OCI-LY3 (cell line): Measurements from ENCODE around the gene FLII.

Experiments
- H2AFZ ChIP-seq: fragments of 200-600, 300-600 bp; shearing (Covaris generic); 2 replicates; pipeline ENCODE4 v1.6.0; 2014; ENCODE audit warnings: antibody characterized with exemption, low read depth, low read length
- H3K27ac ChIP-seq: fragments of 200-600, 300-600 bp; sonication (generic); 2 replicates; pipeline ENCODE4 v1.5.1; 2014; ENCODE audit warnings: mild to moderate bottlenecking, low read length, moderate library complexity, mixed read lengths
- H3K27me3 ChIP-seq: fragments of 200-600, 300-600 bp; sonication (generic); 2 replicates; pipeline ENCODE4 v1.6.1; 2014; ENCODE audit warnings: low read depth, low read length, mixed read lengths
- H3K36me3 ChIP-seq: fragments of 200-600, 300-600 bp; sonication (generic); replicated peaks from 2 replicates; pipeline ENCODE3; 2014; ENCODE audit warnings: low read depth, low read length, mixed read lengths
- H3K4me1 ChIP-seq: fragments of 300-600, 200-600 bp; sonication (generic); 2 replicates; pipeline ENCODE4 v1.6.1; 2014; ENCODE audit warnings: low read length, mixed read lengths
- H3K4me2 ChIP-seq: fragments of 200-600, 300-600 bp; sonication (generic); 2 replicates; pipeline ENCODE4 v1.6.1; 2014; ENCODE audit warnings: low read length, mixed read lengths
- H3K4me3 ChIP-seq: fragments of 300-600, 200-600 bp; sonication (generic); 2 replicates; pipeline ENCODE4 v1.5.1; 2014; ENCODE audit warnings: antibody characterized with exemption, mild to moderate bottlenecking, low read length, moderate library complexity
- H3K79me2 ChIP-seq: fragments of 300-600, 200-600 bp; shearing (Covaris generic); 2 replicates; pipeline ENCODE4 v1.6.1; 2014; ENCODE audit warnings: mild to moderate bottlenecking, low read length, mixed read lengths
- H3K9ac ChIP-seq: fragments of 300-600, 200-600 bp; shearing (Covaris generic); 2 replicates; pipeline ENCODE4 v1.6.0; 2014; ENCODE audit warnings: mild to moderate bottlenecking, low read length, moderate library complexity
- H3K9me3 ChIP-seq: fragments of 200-600, 300-600 bp; shearing (Covaris generic); 2 replicates; pipeline ENCODE4 v1.6.1; 2014; ENCODE audit warnings: low read length, mixed read lengths; ENCODE audit not compliant: insufficient read depth
- H4K20me1 ChIP-seq: fragments of 200-600, 300-600 bp; sonication (generic); 2 replicates; pipeline ENCODE4 v1.6.1; 2016; ENCODE audit warnings: low read length, mixed read lengths; ENCODE audit not compliant: insufficient read depth
- EZH2phosphoT487 ChIP-seq: fragments of 200-600 bp; shearing (Covaris generic); IDR thresholded peaks from 2 replicates; pipeline ENCODE4 v1.6.1; 2018; ENCODE audit warnings: antibody characterized with exemption, mixed run types, low read depth
- TF ChIP-seq, protein P1 (sequence below): fragments of 200-600, 300-600 bp; sonication (generic); IDR thresholded peaks from 2 replicates; pipeline ENCODE4 v1.5.1; 2014; ENCODE audit warnings: antibody characterized with exemption, low read length, low read depth

Gene FLII

DNA sequence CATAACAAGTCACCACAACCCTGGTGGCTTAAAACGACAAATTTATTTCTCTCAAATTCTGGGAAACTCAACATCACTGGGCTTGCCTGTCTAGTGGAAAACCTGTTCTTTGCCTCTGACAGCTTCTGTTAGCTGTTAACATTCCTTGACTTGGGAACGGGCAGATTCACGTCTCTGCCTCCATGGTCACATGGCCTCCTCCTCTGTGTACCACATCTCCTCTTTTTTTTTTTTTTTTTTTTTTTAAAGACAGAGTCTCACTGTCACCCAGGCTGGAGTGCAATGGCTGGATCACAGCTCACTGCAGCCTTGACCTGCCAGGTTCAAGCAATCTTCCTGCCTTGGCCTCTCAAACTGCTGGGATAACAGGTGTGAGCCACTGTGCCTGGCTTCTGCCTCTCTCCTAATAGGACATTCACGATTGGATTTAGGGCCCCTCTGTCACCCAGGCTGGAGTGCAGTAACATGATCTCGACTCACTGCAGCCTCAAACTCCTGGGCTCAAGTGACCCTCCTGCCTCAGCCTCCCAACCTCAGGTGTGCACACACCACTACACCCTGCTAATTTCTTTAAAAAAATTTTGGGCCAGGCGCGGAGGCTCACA lies 44.8 kb downstream of the FLII start:
- no peaks in the 10 kb centered on the region for H3K4me1 ChIP-seq
- no peak overlapping the region for H3K4me2 ChIP-seq
- no peaks in the 10 kb centered on the region for H3K79me2 ChIP-seq
- H3K27ac ChIP-seq: no peak overlapping the region
- no peaks in the 10 kb centered on the region for H3K27me3 ChIP-seq
- no peak overlapping the region for H2AFZ ChIP-seq
- H4K20me1 ChIP-seq: no peaks in the 10 kb centered on the region
- TF ChIP-seq, protein P1, sequence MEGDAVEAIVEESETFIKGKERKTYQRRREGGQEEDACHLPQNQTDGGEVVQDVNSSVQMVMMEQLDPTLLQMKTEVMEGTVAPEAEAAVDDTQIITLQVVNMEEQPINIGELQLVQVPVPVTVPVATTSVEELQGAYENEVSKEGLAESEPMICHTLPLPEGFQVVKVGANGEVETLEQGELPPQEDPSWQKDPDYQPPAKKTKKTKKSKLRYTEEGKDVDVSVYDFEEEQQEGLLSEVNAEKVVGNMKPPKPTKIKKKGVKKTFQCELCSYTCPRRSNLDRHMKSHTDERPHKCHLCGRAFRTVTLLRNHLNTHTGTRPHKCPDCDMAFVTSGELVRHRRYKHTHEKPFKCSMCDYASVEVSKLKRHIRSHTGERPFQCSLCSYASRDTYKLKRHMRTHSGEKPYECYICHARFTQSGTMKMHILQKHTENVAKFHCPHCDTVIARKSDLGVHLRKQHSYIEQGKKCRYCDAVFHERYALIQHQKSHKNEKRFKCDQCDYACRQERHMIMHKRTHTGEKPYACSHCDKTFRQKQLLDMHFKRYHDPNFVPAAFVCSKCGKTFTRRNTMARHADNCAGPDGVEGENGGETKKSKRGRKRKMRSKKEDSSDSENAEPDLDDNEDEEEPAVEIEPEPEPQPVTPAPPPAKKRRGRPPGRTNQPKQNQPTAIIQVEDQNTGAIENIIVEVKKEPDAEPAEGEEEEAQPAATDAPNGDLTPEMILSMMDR: no peak
- no peak for TF ChIP-seq EZH2phosphoT487
- no peaks in the 10 kb centered on the region for H3K9me3 ChIP-seq
- no peaks in the 10 kb centered on the region for H3K36me3 ChIP-seq
- H3K9ac ChIP-seq: no peak overlapping the region
- H3K4me3 ChIP-seq: no peak overlapping the region

DNA sequence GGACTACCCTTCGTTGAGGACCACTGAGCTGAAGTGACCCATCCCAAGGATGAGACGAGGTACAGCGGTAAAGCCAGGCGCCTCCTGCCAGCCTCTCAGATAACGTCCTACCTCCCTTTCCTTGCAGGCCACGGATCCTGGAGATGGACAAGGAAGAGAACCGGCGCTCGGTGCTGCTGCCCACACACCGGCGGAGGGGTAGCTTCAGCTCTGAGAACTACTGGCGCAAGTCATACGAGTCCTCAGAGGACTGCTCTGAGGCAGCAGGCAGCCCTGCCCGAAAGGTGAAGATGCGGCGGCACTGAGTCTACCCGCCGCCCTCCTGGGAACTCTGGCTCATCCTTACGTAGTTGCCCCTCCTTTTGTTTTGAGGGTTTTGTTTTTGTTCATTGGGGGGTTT lies 50.4 kb downstream of the FLII start:
- H4K20me1 ChIP-seq: no peaks in the 10 kb centered on the region
- no peak overlapping the region for H3K4me2 ChIP-seq
- no peak overlapping the region for H3K27ac ChIP-seq
- H3K9me3 ChIP-seq: no peaks in the 10 kb centered on the region
- H3K36me3 ChIP-seq: no peaks in the 10 kb centered on the region
- no peaks in the 10 kb centered on the region for H3K4me1 ChIP-seq
- H3K27me3 ChIP-seq: no peaks in the 10 kb centered on the region
- H3K4me3 ChIP-seq: no peak overlapping the region
- H3K79me2 ChIP-seq: no peaks in the 10 kb centered on the region
- TF ChIP-seq, protein P1: no peak
- TF ChIP-seq EZH2phosphoT487: no peak
- H3K9ac ChIP-seq: no peak overlapping the region
- H2AFZ ChIP-seq: no peak overlapping the region

DNA sequence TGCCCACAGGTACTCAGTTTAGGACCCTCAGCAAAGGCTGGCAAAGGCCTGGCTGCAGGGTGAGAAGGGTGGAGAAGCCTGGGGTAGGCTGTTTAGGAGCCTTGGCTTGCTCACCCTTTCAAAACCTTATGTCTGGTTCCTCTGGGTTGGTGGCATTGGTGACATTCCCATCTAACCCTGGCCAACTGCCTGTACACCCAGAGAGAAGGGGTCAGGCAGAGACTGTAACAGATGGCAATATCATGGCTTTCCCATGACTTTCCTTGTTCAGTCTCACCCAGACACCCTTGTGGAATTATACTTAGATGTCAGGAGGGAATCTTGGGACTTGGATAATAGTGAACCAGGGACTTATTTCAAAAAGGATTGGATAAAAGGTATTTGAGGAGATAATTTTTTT lies 51.6 kb downstream of the FLII start:
- Histone ChIP-seq H3K27ac (no peak overlapping the region), H2AFZ (no peak overlapping the region), H3K36me3 (no peaks in the 10 kb centered on the region), H3K4me1 (no peaks in the 10 kb centered on the region), H3K4me3 (no peak overlapping the region), H4K20me1 (no peaks in the 10 kb centered on the region), H3K9ac (no peak overlapping the region), H3K9me3 (no peaks in the 10 kb centered on the region), H3K4me2 (no peak overlapping the region), H3K27me3 (no peaks in the 10 kb centered on the region), H3K79me2 (no peaks in the 10 kb centered on the region)
- TF ChIP-seq, protein P1: no peak
- no peak for TF ChIP-seq EZH2phosphoT487

DNA sequence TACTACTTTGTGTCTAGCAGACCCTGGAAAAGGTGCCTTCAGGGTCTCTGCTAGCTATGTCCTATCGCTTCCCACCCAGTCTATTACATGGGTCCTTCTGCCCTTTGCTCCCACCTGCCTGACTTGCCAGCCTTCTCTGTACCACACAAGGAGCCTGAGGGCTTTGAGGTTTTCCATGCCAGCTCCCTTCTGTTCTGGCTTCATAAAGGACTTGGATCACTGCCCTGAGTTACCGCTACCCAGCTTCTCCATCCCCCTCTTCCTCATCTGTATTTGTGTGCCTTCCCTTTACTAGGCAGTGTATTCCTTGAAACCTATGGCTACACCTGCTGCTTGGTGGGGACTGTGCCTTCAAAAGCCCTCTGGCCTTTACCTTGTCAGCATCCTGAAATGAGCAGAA lies 52.7 kb downstream of the FLII start:
- no peak overlapping the region for H3K4me3 ChIP-seq
- TF ChIP-seq, protein P1: no peak
- no peak for TF ChIP-seq EZH2phosphoT487
- H3K27ac ChIP-seq: no peak overlapping the region
- no peaks in the 10 kb centered on the region for H3K27me3 ChIP-seq
- no peaks in the 10 kb centered on the region for H3K4me1 ChIP-seq
- H3K9ac ChIP-seq: no peak overlapping the region
- H3K79me2 ChIP-seq: no peaks in the 10 kb centered on the region
- H3K36me3 ChIP-seq: no peaks in the 10 kb centered on the region
- H4K20me1 ChIP-seq: no peaks in the 10 kb centered on the region
- H3K4me2 ChIP-seq: no peak overlapping the region
- H2AFZ ChIP-seq: no peak overlapping the region
- no peaks in the 10 kb centered on the region for H3K9me3 ChIP-seq
